Testis (tissue), 3 donors: Measurements from ENCODE around the gene IL21. TPM values are rescaled to one million over a fixed set of nuclear protein-coding genes. Genes with fewer than 3 reads are reported as not detected.

Experiments used
- DNase-seq: peaks from one replicate; pipeline ENCODE4 v3.0.0-alpha.2; 2019
- H3K27ac ChIP-seq, 2 donors: fragments of 200-600 bp; sonication (generic); one replicate each; pipeline ENCODE4 v1.5.1; 2019
- H3K27me3 ChIP-seq: fragments of 200-600 bp; sonication (generic); one replicate; pipeline ENCODE4 v1.5.1; 2019
- H3K36me3 ChIP-seq: fragments of 200-600 bp; sonication (generic); one replicate; pipeline ENCODE4 v1.5.1; 2017; ENCODE audit warnings: low read depth; ENCODE audit errors: missing control alignments
- H3K4me1 ChIP-seq: fragments of 200-600 bp; sonication (generic); one replicate; pipeline ENCODE4 v1.5.1; 2019
- H3K4me3 ChIP-seq, 2 donors: fragments of 200-600 bp; sonication (generic); one replicate each; pipeline ENCODE4 v1.5.1; 2017 to 2019
- H3K9me3 ChIP-seq: fragments of 200-600 bp; sonication (generic); one replicate; pipeline ENCODE4 v1.5.1; 2017
- POLR2A ChIP-seq: fragments of 450-650 bp; IDR thresholded peaks from one replicate; pipeline ENCODE4 v1.6.1; 2017; ENCODE audit warnings: antibody characterized with exemption, mild to moderate bottlenecking, moderate library complexity
- WGBS, 2 donors: methylation state at CpG; one replicate each; pipeline ENCODE4 v1.1.5; 2018; 5-methylcytosine and 5-hydroxymethylcytosine counted together
- intact Hi-C: fragments of 100-400 bp; cut with DNase I; formaldehyde crosslinking; loops from one replicate; pipeline ENCODE4 v1.15.1; 2023; ENCODE audit warnings: low total_unique reads
- polyA plus RNA-seq: library from polyadenylated mRNA; stranded (reverse); fragments of 350-450 nt; fragmentation: Illumina TruSeq; extraction: RNeasy Lipid Tissue Mini Kit (QIAGEN cat#74804); gene quantifications from one replicate; pipeline ENCODE4 v1.2.3, GENCODE V29; 2014; ENCODE audit warnings: low read depth, low replicate concordance; ENCODE audit not compliant: insufficient read depth
- total RNA-seq, 2 donors: library from RNA; depleted of rRNA; stranded (reverse); fragments of >200 nt; gene quantifications; one replicate each; pipeline ENCODE4 v1.2.3, GENCODE V29; 2016
- TF ChIP-seq, protein P1 (sequence below), 3 experiments: fragments of 450-650 bp in 2 of 3; fragments of 200-600 bp in 1 of 3; sonication (generic) in 1 of 3; IDR thresholded peaks; one replicate each; pipeline ENCODE4 v1.5.1; 2016 to 2019; ENCODE audit warnings: antibody characterized with exemption in 3 of 3, mild to moderate bottlenecking in 2 of 3, moderate library complexity in 1 of 3

IL21 gene
- total and polyA plus RNA-seq, 3 donors from 2014 or later, result 1.3 TPM; not detected in 2

DNA sequence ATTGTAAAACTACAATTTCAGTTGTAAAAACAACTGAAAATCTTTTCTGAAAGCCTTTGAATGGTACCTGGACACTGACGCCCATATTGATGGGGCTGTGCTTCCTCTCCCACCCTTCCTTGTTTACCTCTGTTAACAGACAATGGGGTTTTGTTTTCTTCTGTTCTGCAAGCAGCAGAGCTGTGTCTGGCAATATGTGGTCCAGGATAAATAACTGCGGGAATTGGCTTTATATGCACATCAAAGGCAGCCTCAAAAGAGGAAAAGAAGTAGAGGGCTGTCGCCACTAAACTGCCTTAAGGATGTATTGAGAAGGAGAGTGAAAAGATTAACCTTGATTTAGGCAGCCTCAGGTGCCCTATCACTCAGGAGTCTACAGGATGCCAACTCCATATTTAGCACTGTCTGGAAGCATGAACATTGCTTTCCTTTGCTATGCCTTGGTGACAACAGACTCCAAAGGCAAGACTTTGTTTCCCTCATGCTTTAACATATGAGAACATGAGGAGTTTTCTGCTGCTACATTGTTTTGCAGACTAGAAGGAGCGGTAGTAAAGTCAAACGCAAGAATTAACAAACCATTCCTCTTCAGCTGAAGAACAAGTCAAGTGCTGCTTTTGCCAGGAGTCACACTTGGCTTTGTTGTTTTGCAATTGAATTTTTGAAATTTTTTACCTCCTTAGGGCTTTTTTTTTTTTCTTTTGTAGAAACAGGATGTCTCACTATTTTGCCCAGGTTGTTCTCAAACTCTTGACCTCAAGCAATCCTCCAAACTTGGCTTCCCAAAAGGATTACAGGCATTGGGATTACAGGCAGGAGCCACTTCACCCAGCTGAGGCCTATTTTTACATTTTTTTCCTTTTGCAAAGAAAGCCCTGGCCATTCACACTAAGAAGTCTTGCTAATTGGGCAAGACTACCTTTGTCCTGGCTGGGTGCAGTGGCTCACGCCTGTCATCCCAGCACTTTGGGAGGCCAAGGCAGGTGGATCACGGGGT, 3.0 kb downstream of the IL21 start:
- TF ChIP-seq, protein P1, sequence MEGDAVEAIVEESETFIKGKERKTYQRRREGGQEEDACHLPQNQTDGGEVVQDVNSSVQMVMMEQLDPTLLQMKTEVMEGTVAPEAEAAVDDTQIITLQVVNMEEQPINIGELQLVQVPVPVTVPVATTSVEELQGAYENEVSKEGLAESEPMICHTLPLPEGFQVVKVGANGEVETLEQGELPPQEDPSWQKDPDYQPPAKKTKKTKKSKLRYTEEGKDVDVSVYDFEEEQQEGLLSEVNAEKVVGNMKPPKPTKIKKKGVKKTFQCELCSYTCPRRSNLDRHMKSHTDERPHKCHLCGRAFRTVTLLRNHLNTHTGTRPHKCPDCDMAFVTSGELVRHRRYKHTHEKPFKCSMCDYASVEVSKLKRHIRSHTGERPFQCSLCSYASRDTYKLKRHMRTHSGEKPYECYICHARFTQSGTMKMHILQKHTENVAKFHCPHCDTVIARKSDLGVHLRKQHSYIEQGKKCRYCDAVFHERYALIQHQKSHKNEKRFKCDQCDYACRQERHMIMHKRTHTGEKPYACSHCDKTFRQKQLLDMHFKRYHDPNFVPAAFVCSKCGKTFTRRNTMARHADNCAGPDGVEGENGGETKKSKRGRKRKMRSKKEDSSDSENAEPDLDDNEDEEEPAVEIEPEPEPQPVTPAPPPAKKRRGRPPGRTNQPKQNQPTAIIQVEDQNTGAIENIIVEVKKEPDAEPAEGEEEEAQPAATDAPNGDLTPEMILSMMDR (IDR thresholded peaks at IDR 0.05), result no peak
- no peak for TF ChIP-seq POLR2A
- H3K36me3 ChIP-seq, result no peaks in the 10 kb centered on the region
- DNase-seq, result no peak
- WGBS, 2 donors, result 68 to 83% methylated on average over 7 of the region's 7 CpGs
- H3K9me3 ChIP-seq, result no peaks in the 10 kb centered on the region
- H3K4me1 ChIP-seq, result no peaks in the 10 kb centered on the region
- no peaks in the 10 kb centered on the region for H3K27me3 ChIP-seq
- H3K4me3 ChIP-seq, result no peak overlapping the region
- H3K27ac ChIP-seq, result no peak overlapping the region
- intact Hi-C loops, result no loop called here

- intact Hi-C loops, result no loop called here
Observed at GRCh38 chr4:122616915-122617596, 3.8 kb downstream of the IL21 start.

GRCh38 chr4:122614621-122615020, 6.2 kb downstream of the IL21 start:
- H3K27me3 ChIP-seq, result no peaks in the 10 kb centered on the region
- H3K4me1 ChIP-seq, result no peaks in the 10 kb centered on the region
- 92 to 100% methylated on average over 1 of the region's 1 CpG for WGBS, 2 donors
- no peaks in the 10 kb centered on the region for H3K9me3 ChIP-seq
- no peak for DNase-seq
- TF ChIP-seq, protein P1 (IDR thresholded peaks at IDR 0.05), result no peak
- no peak for TF ChIP-seq POLR2A
- no peaks in the 10 kb centered on the region for H3K36me3 ChIP-seq
- H3K4me3 ChIP-seq, result no peak overlapping the region
- intact Hi-C loops, result no loop called here
- H3K27ac ChIP-seq, result no peak overlapping the region

More at GRCh38 chr4:122616915-122617596, 3.8 kb downstream of the IL21 start:
- no peak for DNase-seq
- no peaks in the 10 kb centered on the region for H3K9me3 ChIP-seq
- H3K27me3 ChIP-seq, result no peaks in the 10 kb centered on the region
- no peak overlapping the region for H3K27ac ChIP-seq
- TF ChIP-seq POLR2A, result no peak
- TF ChIP-seq, protein P1 (IDR thresholded peaks at IDR 0.05), result no peak
- H3K4me1 ChIP-seq, result no peaks in the 10 kb centered on the region
- no peak overlapping the region for H3K4me3 ChIP-seq
- WGBS, 2 donors, result 49 to 66% methylated on average over 6 of the region's 6 CpGs
- H3K36me3 ChIP-seq, result no peaks in the 10 kb centered on the region

DNA sequence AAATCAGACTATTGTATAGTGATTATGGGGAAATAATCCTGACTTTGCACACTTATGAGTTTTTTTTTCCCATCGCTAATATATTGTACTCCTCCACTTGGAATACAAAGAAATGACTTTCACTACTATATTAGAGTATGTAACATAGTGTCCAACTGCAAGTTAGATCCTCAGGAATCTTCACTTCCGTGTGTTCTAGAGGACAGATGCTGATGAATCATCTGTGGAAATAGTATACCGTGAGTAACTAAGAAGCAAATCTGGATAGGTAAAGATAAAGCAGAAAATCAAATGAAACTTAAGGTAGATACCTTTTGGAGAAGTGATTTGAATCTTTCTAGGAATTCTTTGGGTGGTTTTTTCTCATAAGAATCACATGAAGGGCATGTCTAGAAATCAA, 8.3 kb downstream of the IL21 start:
- intact Hi-C loops, result no loop called here
- 56 to 73% methylated on average over 3 of the region's 3 CpGs for WGBS, 2 donors
- Histone ChIP-seq H3K27me3 (no peaks in the 10 kb centered on the region), H3K4me1 (no peaks in the 10 kb centered on the region), H3K9me3 (no peaks in the 10 kb centered on the region), H3K27ac (no peak overlapping the region), H3K36me3 (no peaks in the 10 kb centered on the region), H3K4me3 (no peak overlapping the region)
- no peak for DNase-seq
- TF ChIP-seq POLR2A, result no peak
- TF ChIP-seq, protein P1 (IDR thresholded peaks at IDR 0.05), result no peak
